GM18519 (cell line): ENCODE results near the gene IL16.

Experiments used
- ATAC-seq: cut with Tn5 transposase; IDR thresholded peaks from one replicate; pipeline ENCODE4 v1.9.1; 2021; ENCODE audit warnings: mild to moderate bottlenecking, moderate library complexity; ENCODE audit not compliant: unreplicated experiment, low FRiP score

IL16 gene

GRCh38 chr15:81288040-81288439 is 91.4 kb downstream of the IL16 start:
- ATAC-seq: no peak

- no peak for ATAC-seq
Measured at GRCh38 chr15:81288616-81289015, 91.9 kb downstream of the IL16 start.

- no peak for ATAC-seq
Measured at GRCh38 chr15:81289910-81290309, 93.2 kb downstream of the IL16 start.

- no peak for ATAC-seq
Measured at GRCh38 chr15:81291916-81292522, 95.3 kb downstream of the IL16 start.

- ATAC-seq: peak; percentile 32
Measured at GRCh38 chr15:81292523-81293001, 95.9 kb downstream of the IL16 start.

GRCh38 chr15:81293728-81294515 is 97.2 kb downstream of the IL16 start:
- peak; percentile 64 for ATAC-seq

- no peak for ATAC-seq
Measured at GRCh38 chr15:81294516-81294880, 97.8 kb downstream of the IL16 start.

GRCh38 chr15:81295486-81296121 is 98.9 kb downstream of the IL16 start:
- ATAC-seq: no peak

GRCh38 chr15:81296186-81296585 is 99.5 kb downstream of the IL16 start:
- no peak for ATAC-seq

GRCh38 chr15:81296673-81297072 is 100.0 kb downstream of the IL16 start:
- ATAC-seq: no peak

GRCh38 chr15:81297147-81297572 is 100.5 kb downstream of the IL16 start:
- ATAC-seq: no peak

GRCh38 chr15:81297603-81298575 is 101.2 kb downstream of the IL16 start:
- no peak for ATAC-seq

GRCh38 chr15:81298611-81299010 is 101.9 kb downstream of the IL16 start:
- no peak for ATAC-seq

- ATAC-seq: no peak
Measured at GRCh38 chr15:81299156-81299555, 102.5 kb downstream of the IL16 start.

GRCh38 chr15:81299630-81300273 is 103.1 kb downstream of the IL16 start:
- ATAC-seq: no peak

- ATAC-seq: no peak
Measured at GRCh38 chr15:81301385-81301784, 104.7 kb downstream of the IL16 start.

GRCh38 chr15:81301815-81302399 is 105.2 kb downstream of the IL16 start:
- ATAC-seq: peak; percentile 57

- ATAC-seq: no peak
Measured at GRCh38 chr15:81302701-81303109, 106.0 kb downstream of the IL16 start.
